GM23338 (cell line): Measurements from ENCODE around the gene SLC44A1. TPM values are rescaled to one million over a fixed set of nuclear protein-coding genes. Genes with fewer than 3 reads are reported as not detected.

Experiments used
- ATAC-seq: fragments of 200-7000 bp; cut with Tn5 transposase; 3 replicates; pipeline ENCODE4 v1.9.1; 2020
- DNase-seq: peaks from one replicate; pipeline ENCODE4 v3.0.0-alpha.2; 2015; ENCODE audit warnings: low spot score
- H2AFZ ChIP-seq: fragments of 200-600 bp; sonication (generic); 2 replicates; pipeline ENCODE4 v1.8.0; 2016; ENCODE audit warnings: antibody characterized with exemption, mild to moderate bottlenecking, moderate library complexity
- H3F3A ChIP-seq: fragments of 200-600 bp; sonication (generic); replicated peaks from 2 replicates; pipeline ENCODE4 v1.8.0; 2017; ENCODE audit warnings: antibody characterized with exemption, mixed run types, low read depth
- H3K27ac ChIP-seq: fragments of 200-600 bp; sonication (generic); 2 replicates; pipeline ENCODE4 v1.6.1; 2016; ENCODE audit warnings: low read depth
- H3K27me3 ChIP-seq: fragments of 200-600 bp; sonication (generic); 2 replicates; pipeline ENCODE4 v1.8.0; 2016; ENCODE audit warnings: mild to moderate bottlenecking, mixed run types, moderate library complexity; ENCODE audit not compliant: insufficient read depth
- H3K36me3 ChIP-seq: fragments of 200-600 bp; sonication (generic); 2 replicates; pipeline ENCODE4 v1.8.0; 2016; ENCODE audit warnings: mild to moderate bottlenecking; ENCODE audit not compliant: insufficient read depth
- H3K4me1 ChIP-seq: fragments of 200-600 bp; sonication (generic); 2 replicates; pipeline ENCODE4 v1.8.0; 2016; ENCODE audit warnings: mild to moderate bottlenecking, moderate library complexity; ENCODE audit not compliant: insufficient read depth
- H3K4me2 ChIP-seq: fragments of 200-600 bp; sonication (generic); 2 replicates; pipeline ENCODE4 v1.7.1; 2017; ENCODE audit warnings: mixed run types
- H3K4me3 ChIP-seq: fragments of 200-600 bp; sonication (generic); 2 replicates; pipeline ENCODE4 v1.6.1; 2016; ENCODE audit warnings: mixed run types
- H3K79me2 ChIP-seq: fragments of 200-600 bp; sonication (generic); replicated peaks from 2 replicates; pipeline ENCODE4 v1.8.0; 2017; ENCODE audit warnings: mild to moderate bottlenecking; ENCODE audit not compliant: insufficient read depth
- H3K9me2 ChIP-seq: fragments of 200-600 bp; sonication (generic); 2 replicates; pipeline ENCODE4 v1.8.0; 2017; ENCODE audit not compliant: insufficient read depth
- H4K20me1 ChIP-seq: fragments of 200-600 bp; sonication (generic); replicated peaks from 2 replicates; pipeline ENCODE4 v1.8.0; 2017; ENCODE audit warnings: mild to moderate bottlenecking; ENCODE audit not compliant: insufficient read depth
- H3K27ac Mint-ChIP-seq: 2 replicates; pipeline ENCODE4 v1.8.0; 2020; ENCODE audit warnings: inconsistent platforms, mild to moderate bottlenecking, moderate library complexity, mixed read lengths
- H3K27me3 Mint-ChIP-seq: 3 replicates; pipeline ENCODE4 v1.8.0; 2022; ENCODE audit warnings: low read depth, mild to moderate bottlenecking, moderate library complexity, mixed read lengths, inconsistent platforms; ENCODE audit not compliant: insufficient read depth, poor library complexity
- H3K36me3 Mint-ChIP-seq: 3 replicates; pipeline ENCODE4 v1.8.0; 2021; ENCODE audit warnings: low read depth, mild to moderate bottlenecking, inconsistent platforms, moderate library complexity, mixed read lengths
- H3K4me1 Mint-ChIP-seq: 3 replicates; pipeline ENCODE4 v1.8.0; 2020; ENCODE audit warnings: mild to moderate bottlenecking, inconsistent platforms, mixed read lengths
- H3K4me3 Mint-ChIP-seq: 3 replicates; pipeline ENCODE4 v1.8.0; 2021; ENCODE audit warnings: moderate library complexity, mild to moderate bottlenecking, inconsistent platforms, mixed read lengths
- H3K9me3 Mint-ChIP-seq: 3 replicates; pipeline ENCODE4 v1.8.0; 2020; ENCODE audit warnings: moderate library complexity, mild to moderate bottlenecking, inconsistent platforms, mixed read lengths
- CREB1 ChIP-seq: fragments of 250-450 bp; sonication (Bioruptor Pico); IDR thresholded peaks from 2 replicates; pipeline ENCODE4 v1.5.0; 2020; ENCODE audit warnings: low read depth, mild to moderate bottlenecking, moderate library complexity
- CTCF ChIP-seq, 2 experiments: fragments of 200-600 bp in 1 of 2; sonication (generic) in 1 of 2; conservative IDR thresholded peaks; 2 replicates each; pipeline versions ENCODE4 v1.5.1 to v1.6.1; 2016 to 2017; ENCODE audit warnings: antibody characterized with exemption in 2 of 2, low read depth in 2 of 2, mild to moderate bottlenecking in 2 of 2, moderate library complexity in 1 of 2
- EZH2 ChIP-seq: fragments of 200-600 bp; sonication (generic); IDR thresholded peaks from one replicate; pipeline ENCODE4 v1.8.0; 2017; ENCODE audit warnings: antibody characterized with exemption, mild to moderate bottlenecking, low read depth; ENCODE audit not compliant: unreplicated experiment
- EZH2phosphoT487 ChIP-seq: fragments of 200-600 bp; sonication (generic); IDR thresholded peaks from one replicate; pipeline ENCODE4 v1.8.1; 2018; ENCODE audit warnings: antibody characterized with exemption; ENCODE audit not compliant: unreplicated experiment
- STAT1 ChIP-seq: IDR thresholded peaks from one replicate; pipeline ENCODE4 v1.6.1; 2016; ENCODE audit warnings: antibody characterized with exemption; ENCODE audit not compliant: unreplicated experiment
- ZNF114 ChIP-seq: fragments of 250-450 bp; sonication (Bioruptor Pico); IDR thresholded peaks from 2 replicates; pipeline ENCODE4 v1.5.0; 2020; ENCODE audit warnings: mild to moderate bottlenecking, moderate library complexity
- ZNF331 ChIP-seq: fragments of 250-450 bp; sonication (Bioruptor Pico); IDR thresholded peaks from 2 replicates; pipeline ENCODE4 v1.5.0; 2020; ENCODE audit warnings: low read depth, mild to moderate bottlenecking, moderate library complexity
- ZNF462 ChIP-seq: fragments of 250-450 bp; sonication (Bioruptor Pico); IDR thresholded peaks from 2 replicates; pipeline ENCODE4 v1.5.0; 2020; ENCODE audit warnings: mild to moderate bottlenecking, moderate library complexity
- polyA plus RNA-seq: library from polyadenylated mRNA; unstranded; fragments of >200 nt; fragmentation: Nextera tagmentation; extraction: Ambion mirVana; gene quantifications from 2 replicates; pipeline ENCODE4 v1.2.1, GENCODE V29; 2016
- total RNA-seq: library from RNA; depleted of rRNA; stranded (reverse); fragments of >200 nt; shearing (Covaris generic); gene quantifications from 2 replicates; pipeline ENCODE4 v1.2.3, GENCODE V29; 2014
- TF ChIP-seq, protein P1 (sequence below): IDR thresholded peaks from 2 replicates; pipeline ENCODE4 v1.6.1; 2016; ENCODE audit warnings: antibody characterized with exemption

The SLC44A1 gene
- total and polyA plus RNA-seq, 2 experiments from 2014 or later, result 14.9 to 75.0 TPM

DNA sequence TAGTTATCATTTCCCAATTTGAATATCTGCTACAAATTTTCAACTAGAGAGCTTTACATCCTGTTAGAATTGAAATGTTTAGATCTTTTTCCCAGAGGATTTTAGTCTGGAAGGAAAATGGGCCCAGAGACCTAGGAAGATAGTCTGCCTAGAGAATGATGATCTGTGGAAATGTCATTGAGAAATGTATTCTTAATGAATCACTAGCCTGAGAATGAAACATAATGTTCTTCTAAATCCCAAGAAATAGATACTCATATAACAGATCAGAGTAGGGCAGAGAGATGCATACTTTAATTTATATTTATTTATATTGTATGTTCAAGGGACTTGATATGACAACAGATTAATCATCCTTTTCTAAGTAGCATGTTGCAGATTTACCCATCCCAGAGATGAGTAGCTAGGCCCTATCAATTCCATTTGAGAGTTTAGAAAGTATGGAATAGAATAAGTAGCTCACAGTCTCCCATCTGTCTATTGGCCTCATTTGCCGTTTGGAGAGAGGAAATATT, 25.1 kb upstream of the SLC44A1 start:
- Histone ChIP-seq H3K4me2 (no peak overlapping the region), H3K36me3 (peaks cover 5% of the 10 kb centered on the region; the same call in 1 of the 2 replicates), H4K20me1 (no peaks in the 10 kb centered on the region), H3K9me2 (no peaks in the 10 kb centered on the region), H3K27me3 (no peaks in the 10 kb centered on the region), H3K4me3 (no peak overlapping the region), H3K4me1 (peaks cover 9% of the 10 kb centered on the region), H3K79me2 (no peaks in the 10 kb centered on the region), H3F3A (no peaks in the 10 kb centered on the region), H2AFZ (no peak overlapping the region), H3K27ac (no peak overlapping the region)
- Mint-ChIP-seq H3K27ac (no peak overlapping the region), H3K36me3 (peaks cover 18% of the 10 kb centered on the region), H3K9me3 (peaks cover 17% of the 10 kb centered on the region), H3K27me3 (no peaks in the 10 kb centered on the region), H3K4me3 (no peak overlapping the region), H3K4me1 (peaks cover 14% of the 10 kb centered on the region)
- DNase-seq, result no peak
- TF ChIP-seq ZNF114 (CRISPR knock-in tag), result no peak
- TF ChIP-seq, protein P1, sequence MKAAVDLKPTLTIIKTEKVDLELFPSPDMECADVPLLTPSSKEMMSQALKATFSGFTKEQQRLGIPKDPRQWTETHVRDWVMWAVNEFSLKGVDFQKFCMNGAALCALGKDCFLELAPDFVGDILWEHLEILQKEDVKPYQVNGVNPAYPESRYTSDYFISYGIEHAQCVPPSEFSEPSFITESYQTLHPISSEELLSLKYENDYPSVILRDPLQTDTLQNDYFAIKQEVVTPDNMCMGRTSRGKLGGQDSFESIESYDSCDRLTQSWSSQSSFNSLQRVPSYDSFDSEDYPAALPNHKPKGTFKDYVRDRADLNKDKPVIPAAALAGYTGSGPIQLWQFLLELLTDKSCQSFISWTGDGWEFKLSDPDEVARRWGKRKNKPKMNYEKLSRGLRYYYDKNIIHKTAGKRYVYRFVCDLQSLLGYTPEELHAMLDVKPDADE, result no peak
- ATAC-seq, result no peak

DNA sequence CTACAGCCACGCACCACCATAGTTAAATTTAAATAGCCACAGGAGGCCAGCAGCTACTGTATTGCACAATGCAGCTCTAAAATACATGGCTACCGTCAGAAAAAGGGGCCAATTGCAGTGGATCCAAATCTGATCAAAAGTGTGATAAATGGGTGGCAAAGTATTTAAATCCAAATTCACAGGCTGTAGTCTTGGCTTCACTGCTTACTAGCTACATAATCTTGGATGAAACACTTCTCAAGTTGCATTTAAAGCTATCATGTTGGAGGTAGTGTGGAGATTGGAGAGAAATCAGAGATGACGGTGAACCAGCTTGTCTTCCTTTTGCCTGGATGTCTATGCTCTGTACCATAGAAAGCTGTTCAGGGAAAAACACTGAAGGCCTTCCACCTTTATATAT, 24.0 kb upstream of the SLC44A1 start:
- Mint-ChIP-seq H3K36me3 (peaks cover 29% of the 10 kb centered on the region), H3K9me3 (peaks cover 26% of the 10 kb centered on the region), H3K4me1 (peaks cover 14% of the 10 kb centered on the region), H3K27ac (no peak overlapping the region), H3K4me3 (no peak overlapping the region), H3K27me3 (no peaks in the 10 kb centered on the region)
- no peaks in the 10 kb centered on the region for H3F3A ChIP-seq
- H3K36me3 ChIP-seq, result peaks cover 5% of the 10 kb centered on the region; the same call in 1 of the 2 replicates
- no peaks in the 10 kb centered on the region for H3K9me2 ChIP-seq
- no peak overlapping the region for H2AFZ ChIP-seq
- ATAC-seq (no peak), DNase-seq (no peak)
- H3K27me3 ChIP-seq, result no peaks in the 10 kb centered on the region
- no peak overlapping the region for H3K4me2 ChIP-seq
- H3K27ac ChIP-seq, result no peak overlapping the region
- no peaks in the 10 kb centered on the region for H3K79me2 ChIP-seq
- no peak overlapping the region for H3K4me3 ChIP-seq
- H4K20me1 ChIP-seq, result no peaks in the 10 kb centered on the region
- H3K4me1 ChIP-seq, result peaks cover 9% of the 10 kb centered on the region
- TF ChIP-seq STAT1, result no peak
- TF ChIP-seq EZH2phosphoT487, result no peak
- no peak for TF ChIP-seq ZNF331 (CRISPR knock-in tag)
- no peak for TF ChIP-seq CREB1
- TF ChIP-seq, protein P1, result no peak
- TF ChIP-seq ZNF114 (CRISPR knock-in tag), result no peak
- no peak for TF ChIP-seq EZH2
- TF ChIP-seq CTCF (conservative IDR thresholded peaks at IDR 0.05; ENCODE audit: low read depth in 2 of 2), result no peak
- TF ChIP-seq ZNF462 (CRISPR knock-in tag), result no peak
